DMS53 (cell line): ENCODE measurements around the gene HOXC11.

Source experiments
- DNase-seq: peaks from one replicate; lab custom pipeline; 2025; lab: John Stamatoyannopoulos, UW

HOXC11 gene

DNA sequence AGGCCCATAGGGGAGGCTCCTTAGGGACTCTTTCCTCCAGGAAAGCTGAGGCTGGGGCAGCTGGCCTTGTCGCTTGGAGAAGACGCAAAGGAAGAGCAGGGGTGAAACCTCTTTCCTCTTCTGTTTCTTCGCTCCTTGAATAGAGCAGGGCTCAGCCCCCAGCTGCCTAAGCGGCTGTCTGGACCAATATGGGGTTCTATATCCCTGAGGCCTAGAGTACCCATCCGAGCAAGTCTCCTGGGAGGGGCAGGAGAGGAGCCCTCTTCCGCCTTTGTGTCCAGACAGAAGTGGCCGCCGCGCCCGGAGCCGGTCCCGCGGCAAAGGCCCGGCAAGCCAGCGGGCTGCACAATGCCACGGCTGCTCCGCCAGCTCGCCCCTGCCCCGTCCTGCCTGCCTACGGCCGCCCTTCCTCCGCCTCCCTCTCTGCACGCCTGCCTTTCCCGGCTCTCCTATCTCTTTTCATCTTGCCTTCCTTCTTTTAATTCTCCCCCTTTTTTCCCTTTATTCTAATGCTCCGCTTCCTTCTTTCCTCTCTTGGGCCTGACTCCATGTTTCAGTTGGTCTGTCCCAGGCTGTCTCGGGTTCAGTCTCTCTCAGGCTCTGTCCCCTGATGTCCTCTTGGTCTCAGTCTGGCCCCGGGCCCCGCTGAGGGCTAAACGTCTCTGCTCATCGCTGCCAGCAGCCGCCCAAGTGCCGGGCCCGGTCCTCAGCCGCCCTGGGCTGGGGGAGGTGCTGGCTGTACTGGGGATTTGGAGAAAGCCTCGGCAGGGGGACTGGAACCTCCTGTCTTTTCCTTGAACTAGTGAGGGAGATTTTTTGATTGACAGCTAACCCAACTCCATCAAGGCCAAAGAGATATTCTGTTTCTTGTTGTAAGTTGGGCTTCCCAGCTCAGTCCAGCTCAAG is 24.5 kb downstream of the HOXC11 start:
- DNase-seq, result no peak

GRCh38 chr12:53998110-53998899 is 25.4 kb downstream of the HOXC11 start:
- no peak for DNase-seq

DNA sequence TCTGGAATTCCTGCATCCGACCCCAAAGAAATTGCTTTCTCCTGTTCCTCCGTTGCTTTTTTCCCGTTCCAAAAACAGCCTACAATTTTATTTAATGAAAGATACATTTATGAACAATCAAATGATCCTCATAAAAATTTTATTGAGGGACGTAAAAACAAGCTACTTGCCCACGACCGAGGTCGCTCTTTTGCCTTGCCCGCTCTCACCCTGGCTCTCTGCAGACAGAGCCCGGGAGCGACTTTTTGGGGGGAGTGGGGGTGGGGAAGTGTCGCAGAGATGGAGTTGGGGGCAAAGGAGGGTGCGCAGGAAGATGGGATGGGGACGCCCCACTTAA is 25.9 kb downstream of the HOXC11 start:
- no peak for DNase-seq

DNA sequence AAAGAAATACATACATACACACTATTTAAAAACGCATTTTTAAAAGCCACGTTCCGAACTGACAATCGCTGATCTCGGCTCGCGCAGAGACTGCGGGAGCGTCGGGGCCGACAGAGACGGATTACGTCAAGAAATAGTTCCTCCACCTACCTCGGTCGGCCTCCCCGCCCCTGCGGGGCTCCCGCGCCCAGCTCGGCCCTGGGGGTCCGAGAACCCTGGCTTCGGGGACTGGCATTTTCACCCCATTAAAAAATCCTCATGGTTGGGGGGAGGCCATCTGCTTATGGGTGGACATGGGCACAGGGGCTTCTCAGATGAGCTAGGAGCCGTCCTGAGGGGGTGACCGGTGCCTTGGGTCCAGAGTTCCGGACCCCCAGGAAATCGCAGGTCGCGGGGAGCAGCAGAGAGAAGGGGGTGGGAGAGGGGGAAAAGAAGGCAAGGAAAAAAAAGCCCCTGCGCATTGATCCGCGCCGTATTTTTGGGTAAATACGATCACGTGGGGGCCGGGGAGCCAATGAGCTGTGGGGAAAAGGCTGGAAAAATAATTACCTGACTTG is 26.7 kb downstream of the HOXC11 start:
- peak; percentile 48 for DNase-seq

DNA sequence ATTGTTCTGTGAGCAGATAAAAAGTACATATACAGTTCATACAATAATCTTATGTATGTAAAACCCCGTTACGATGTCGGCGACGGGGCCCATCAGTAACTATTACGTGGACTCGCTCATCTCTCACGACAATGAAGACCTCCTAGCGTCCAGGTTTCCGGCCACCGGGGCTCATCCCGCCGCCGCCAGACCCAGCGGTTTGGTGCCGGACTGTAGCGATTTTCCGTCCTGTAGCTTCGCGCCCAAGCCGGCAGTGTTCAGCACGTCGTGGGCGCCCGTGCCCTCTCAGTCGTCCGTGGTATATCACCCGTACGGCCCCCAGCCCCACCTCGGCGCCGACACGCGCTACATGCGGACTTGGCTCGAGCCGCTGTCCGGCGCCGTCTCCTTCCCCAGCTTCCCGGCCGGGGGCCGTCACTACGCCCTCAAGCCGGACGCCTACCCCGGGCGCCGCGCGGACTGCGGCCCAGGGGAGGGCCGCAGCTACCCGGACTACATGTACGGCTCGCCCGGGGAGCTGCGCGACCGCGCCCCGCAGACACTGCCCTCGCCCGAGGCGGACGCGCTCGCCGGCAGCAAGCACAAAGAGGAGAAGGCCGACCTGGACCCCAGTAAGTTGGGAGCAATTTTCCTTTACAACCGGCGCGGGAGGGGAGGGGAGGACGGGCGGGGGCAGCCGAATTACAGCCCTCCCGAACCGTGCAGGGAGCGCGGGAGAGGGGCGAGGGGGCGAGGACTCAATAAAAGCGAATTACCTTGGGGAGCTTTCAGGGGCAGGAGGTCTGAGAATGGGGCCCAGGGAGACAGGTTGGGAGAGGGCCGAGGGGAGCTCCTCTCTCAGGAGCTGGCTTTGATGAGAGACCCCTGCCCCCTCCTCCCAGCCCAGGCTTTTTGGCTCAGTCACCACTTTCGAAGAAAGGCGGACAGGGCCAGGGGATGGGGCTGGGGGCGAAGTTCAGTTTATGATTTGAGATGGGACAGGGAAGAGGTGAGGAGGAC is 27.5 kb downstream of the HOXC11 start, which contains the start of gene HOXC9:
Gene HOXC9, plus strand, starts transcription at position 46 of the 999 bp plus-strand sequence. Its CDS starts 28 bp downstream, at position 74.
- peak; percentile 35 for DNase-seq

- no peak for DNase-seq
These were observed 28.6 kb downstream of the HOXC11 start for GRCh38 chr12:54001283-54002187.

GRCh38 chr12:54002278-54002914 is 29.5 kb downstream of the HOXC11 start:
- no peak for DNase-seq

DNA sequence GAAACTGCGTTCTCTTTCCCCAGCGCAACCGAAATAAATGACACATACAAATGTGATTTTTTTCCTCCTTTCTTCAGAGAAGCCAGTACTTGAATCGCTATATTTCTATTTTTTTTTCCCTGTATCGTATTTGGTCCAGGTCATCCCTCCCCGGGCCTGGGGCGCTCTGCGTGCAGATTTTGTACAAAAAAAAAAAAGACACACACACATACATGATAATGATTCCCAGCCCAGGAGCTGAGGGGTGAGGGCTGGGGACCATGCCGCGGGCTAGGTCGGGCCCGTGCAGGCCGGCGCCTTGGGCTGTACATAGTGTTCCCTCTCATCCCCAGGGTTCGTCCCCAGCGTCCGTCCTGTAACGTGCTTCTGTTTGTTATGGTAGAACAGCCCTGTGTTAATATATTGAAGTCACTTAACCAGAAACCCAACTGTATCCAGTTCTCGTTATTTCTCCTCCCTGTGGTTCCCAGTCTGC is 30.0 kb downstream of the HOXC11 start:
- no peak for DNase-seq

DNA sequence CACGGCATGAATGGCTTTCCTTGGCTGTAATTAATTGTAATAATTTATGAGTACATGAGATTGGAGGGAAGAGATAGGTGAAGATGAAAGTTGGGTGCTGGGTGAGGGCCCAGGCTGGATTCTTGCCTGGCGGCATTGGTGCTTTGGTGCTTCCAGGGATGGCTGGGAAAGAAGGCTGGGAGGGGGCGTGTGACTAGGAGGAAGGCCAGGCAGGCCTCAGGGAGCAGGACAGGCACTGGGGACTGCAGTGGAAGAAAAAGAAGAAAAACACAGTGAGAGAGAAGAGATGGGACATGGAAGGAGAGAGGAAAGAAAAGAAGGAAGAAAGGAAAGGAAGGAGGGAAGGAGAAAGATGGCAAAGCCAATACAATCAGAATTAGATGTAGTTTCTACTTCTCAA is 30.7 kb downstream of the HOXC11 start:
- DNase-seq, result no peak

DNA sequence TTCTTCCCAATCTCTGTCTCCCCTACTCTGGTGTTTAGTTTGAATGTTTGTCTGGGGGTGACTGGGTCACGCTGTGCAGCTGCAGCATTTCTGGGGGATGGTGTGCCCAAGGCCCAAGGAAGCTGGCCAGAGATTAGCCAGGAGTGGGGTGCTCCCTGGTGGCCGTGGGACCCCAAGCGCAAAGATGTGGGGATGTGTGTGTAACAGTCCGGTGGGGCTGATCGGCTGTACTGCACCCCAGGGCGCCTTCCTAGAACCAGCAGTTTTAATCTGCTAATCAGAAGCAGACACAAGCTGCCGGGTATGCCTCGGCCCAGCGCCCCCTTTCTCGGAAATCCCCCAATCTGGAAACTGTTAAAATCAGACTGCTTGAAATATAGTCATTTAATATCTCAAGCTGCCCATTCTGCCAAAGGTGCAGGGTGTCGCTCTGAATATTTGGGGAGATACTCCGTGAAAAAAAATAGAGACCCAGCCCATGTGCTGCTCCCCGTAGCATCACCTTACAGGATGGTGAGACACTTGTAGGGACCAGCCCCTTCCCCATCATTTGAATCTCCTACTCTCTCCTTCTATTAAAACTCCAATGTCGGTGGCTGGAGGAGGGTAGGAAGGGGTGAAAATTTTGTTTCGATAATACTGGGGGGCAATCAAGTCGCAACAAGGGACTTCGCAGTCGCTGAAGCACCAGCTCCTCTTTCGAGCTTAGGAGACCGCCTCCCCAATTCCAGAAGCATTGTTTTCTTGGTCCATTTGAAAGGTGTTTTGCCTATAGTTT is 31.3 kb downstream of the HOXC11 start:
- DNase-seq, result no peak

DNA sequence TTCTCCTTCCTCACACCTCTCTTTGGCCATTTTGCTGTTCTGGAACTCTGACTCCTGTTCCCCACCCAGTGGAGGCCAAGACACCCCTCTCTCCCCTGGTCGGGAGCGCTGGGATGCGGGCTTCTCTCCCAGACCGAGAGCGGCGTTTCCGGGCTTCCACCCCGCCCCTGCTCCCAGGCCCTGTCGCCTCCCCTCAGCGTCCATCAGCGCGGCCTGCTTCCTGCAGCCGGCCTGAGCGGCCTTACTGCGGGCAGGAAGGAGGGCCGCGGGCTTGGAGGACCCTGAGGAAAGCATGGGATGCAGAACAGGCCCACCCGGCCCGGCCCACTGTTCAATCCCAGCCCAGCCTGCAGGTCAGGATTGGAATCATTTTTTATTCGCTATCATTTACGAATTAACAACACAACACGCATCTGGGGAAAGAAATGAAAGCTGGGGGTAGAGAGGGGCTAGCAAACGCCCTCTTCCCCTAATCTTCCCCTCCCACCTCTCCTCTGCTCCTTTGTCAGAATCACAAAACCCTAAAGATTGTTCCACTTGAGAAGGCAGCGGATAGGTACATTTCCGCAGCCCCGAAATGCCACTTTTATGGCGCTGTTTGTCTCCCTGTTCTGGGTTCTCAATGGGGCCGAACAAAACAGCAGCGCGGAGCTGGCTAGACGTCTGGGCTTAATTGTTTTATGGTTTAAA is 32.1 kb downstream of the HOXC11 start:
- peak; percentile 57 for DNase-seq

DNA sequence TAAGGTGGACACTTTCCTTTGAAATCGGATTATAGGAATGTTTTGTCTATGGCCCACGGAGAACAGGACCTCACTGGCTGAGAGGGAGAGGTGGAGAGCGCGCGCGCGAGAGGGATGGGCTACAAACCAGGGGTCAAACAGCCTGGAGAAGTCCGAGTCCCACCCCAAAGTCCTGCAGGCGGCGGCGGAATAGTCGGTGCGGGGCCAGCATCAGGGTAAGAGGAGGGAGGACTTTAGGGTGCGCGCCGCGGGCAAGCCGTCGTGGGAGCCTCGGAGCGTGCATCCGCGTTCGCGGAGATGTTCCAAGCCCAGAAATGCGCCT is 32.6 kb downstream of the HOXC11 start:
- DNase-seq, result no peak

DNA sequence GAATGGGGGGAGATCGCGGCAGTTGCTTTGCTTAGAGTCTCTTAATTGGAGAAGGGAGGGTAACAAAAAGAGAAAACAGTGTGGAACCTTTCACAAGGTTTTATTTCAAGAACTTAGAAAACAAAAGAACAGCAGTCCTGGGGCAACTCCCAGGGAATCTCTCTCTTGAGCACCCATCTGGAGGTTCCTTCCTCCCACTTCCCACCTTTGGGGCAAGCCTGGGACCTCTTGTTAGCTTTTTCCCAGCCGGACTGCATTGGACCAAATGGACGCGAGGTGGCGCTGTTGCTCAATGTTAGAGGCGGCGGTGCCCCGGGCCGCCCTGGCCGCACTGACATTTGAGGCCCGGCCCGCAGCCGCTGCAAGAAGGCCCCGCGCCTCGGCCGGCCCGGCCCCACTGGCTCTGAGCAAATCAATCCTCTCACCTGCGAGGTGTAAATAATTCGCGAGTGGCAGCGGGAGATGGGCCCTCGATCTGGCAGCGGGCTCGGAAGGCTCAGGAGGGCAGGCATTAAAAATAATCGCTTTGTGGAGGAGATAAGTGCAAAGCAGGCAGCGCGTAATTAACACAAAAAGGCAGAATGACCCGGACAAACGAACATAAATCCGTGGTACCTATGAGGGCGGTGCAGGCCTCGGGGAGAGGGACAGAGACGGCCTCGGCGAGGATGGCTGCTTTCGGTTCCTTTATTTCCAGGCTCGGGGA is 33.1 kb downstream of the HOXC11 start:
- DNase-seq, result peak; percentile 85

DNA sequence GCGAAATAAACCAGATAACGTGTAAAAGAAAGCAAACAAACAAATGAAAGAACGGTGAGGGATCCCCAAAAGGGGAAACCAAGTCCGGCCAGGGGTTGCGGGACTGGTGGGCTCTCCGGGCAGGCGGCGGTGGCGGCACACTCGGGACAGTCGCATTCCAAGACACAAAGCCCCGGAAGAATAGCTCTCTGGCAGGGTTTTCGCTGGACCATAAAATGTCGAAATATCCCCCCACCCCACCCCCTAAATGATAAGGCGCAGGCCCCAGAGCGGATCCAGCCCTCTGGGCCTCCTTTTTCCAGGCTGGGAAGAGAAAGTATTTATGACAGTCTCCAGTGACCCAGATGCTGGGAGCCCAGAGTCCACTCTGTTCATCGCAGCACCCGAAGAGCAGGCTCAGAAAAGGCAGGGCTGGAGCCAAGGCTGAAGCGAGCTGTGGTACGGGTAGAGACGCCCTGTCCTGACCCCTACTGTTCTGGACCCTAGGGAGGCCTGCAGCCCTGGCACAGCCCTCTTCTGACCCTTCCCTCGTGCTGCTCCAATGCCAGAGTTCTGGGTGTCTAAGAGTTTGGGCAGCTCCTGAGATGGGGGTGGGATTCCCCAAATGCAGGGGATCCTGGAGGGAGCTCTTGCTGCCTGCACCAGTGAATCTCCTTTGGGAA is 33.8 kb downstream of the HOXC11 start:
- no peak for DNase-seq

DNA sequence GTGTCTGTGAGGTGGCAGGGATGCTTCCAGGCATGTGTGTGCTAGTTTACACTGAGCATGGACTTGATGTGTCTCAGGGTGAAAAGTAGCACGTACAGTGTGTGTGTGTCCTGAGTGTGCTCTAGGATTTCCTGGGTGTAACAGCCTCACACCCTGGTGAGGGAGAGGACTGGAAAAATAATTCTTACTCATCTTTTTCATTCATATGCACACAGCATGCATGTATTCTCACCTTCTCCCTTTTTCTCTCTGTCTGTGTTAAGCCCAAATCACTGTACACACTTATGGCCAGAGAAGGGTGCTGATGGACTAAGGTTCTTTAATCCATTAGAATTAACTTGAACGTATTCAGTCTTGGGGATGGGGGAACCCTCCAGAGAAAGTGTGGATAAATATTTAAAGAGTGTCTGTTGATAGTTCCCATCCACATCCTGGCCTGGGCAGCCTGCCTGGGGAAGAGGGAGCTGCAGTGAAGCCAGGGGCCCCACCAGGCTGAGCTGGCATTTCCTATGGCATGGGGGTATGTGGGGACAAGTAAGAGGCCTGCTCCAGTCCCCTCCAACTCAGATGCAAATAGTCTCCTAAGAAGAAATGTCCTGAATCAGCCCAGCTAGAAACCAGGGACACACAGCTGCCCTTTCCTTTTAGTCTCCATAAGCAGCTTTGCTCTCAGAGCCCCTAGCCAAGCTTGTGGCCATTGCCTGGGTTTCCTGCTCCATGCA is 34.8 kb downstream of the HOXC11 start:
- no peak for DNase-seq

DNA sequence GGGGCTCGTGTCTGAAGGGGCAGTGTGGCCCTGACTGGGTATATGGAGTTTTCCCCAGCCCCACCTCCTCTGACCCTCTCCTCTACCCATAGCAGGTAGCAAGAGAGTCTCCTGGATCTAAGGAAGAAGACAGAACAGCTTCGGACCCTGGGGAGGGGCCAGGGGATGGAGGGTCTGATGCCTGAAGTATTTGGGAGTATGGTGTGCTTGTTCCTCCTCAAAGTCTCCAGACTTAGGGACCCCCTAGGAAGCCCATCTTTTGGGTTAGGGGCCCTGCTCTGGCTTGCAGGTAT is 35.3 kb downstream of the HOXC11 start:
- DNase-seq, result no peak
